Body of pancreas (tissue), 4 donors: ENCODE data around the gene CYP4X1.

Source experiments
- POLR2A ChIP-seq, 3 donors: fragments of 450-650 bp; IDR thresholded peaks; one replicate each; pipeline ENCODE4 v1.6.1; 2016; ENCODE audit warnings: antibody characterized with exemption in 3 of 3, mild to moderate bottlenecking in 2 of 3
- TF ChIP-seq, protein P1 (sequence below), 7 experiments: fragments of 450-650 bp in 4 of 7; fragments of 200-600 bp in 3 of 7; sonication (generic) in 3 of 7; IDR thresholded peaks; one replicate each; pipeline ENCODE4 v1.5.1; 2016 to 2019; ENCODE audit warnings: antibody characterized with exemption in 7 of 7

DNA sequence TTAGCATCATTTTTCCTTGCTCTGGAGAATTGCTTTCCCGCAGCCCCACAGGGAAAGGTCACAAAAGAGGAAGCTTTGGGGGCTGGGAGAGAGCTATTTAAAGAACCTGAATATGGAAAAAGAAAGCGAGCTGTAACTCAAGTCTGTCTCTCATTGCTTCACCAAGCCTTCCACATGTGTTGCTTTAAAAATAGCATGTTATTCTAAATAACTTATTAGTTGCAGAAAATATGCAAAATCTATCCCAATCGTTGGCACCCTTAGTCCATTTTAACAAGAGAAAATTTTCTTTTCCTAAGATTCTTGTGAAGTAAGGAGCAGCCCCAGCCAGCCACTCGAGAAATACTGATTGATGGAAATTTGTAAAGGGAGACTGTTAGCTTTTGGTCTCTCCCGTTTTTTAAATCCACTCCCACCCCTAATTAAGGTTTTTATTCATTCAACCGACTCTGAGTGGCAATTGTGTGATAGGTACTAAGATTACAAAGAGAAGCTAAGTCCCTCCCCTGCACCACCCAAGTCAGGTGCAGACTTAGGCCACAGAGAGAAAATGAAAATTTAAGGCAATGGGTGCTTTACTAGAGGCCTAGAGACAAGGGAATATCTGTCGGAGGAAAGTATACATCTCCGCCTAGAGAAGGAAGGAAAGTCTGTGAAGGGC lies 802 bp downstream of the CYP4X1 start:
- TF ChIP-seq, protein P1, sequence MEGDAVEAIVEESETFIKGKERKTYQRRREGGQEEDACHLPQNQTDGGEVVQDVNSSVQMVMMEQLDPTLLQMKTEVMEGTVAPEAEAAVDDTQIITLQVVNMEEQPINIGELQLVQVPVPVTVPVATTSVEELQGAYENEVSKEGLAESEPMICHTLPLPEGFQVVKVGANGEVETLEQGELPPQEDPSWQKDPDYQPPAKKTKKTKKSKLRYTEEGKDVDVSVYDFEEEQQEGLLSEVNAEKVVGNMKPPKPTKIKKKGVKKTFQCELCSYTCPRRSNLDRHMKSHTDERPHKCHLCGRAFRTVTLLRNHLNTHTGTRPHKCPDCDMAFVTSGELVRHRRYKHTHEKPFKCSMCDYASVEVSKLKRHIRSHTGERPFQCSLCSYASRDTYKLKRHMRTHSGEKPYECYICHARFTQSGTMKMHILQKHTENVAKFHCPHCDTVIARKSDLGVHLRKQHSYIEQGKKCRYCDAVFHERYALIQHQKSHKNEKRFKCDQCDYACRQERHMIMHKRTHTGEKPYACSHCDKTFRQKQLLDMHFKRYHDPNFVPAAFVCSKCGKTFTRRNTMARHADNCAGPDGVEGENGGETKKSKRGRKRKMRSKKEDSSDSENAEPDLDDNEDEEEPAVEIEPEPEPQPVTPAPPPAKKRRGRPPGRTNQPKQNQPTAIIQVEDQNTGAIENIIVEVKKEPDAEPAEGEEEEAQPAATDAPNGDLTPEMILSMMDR (IDR thresholded peaks at IDR 0.05), result no peak
- no peak for TF ChIP-seq POLR2A (IDR thresholded peaks at IDR 0.05)
